HuH-7 (cell line): ENCODE measurements around the gene BTBD9.

Source experiments
- DNase-seq: peaks from one replicate; pipeline ENCODE4 v3.0.0; 2011; ENCODE audit warnings: low spot score

The BTBD9 gene

DNA sequence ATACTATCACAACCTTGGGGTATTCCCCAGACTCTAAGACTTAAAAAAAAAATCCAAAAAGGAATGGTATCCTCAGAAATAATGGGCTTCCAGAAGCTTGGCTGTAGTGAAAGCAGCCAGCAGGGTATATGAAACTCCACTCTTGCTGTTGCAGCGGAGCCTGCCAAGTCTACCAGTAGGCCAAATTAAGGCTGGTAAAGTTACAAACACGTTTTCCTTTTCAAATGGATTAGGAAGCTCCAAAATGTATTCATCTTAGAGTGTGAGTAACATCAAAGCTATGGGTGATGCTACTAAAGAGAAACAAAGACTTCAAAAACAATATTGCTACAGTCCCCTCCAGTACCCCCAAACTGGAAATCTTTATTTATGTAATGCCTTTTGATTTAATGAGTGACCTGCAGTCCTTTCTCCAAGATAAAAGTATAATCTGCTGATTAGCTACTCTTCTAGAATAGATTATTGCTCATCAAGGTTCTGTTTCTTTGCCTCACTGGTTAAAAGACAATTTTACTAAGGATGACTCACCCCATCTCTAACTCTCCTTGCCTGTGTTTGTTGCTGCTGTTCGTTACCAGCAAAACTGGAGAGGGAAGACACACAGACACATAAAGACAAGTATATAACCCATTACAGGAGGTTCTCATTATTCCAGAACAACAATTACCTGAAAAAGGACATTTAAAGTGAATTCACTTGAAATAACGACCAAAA lies 84.9 kb downstream of the BTBD9 start:
- no peak for DNase-seq

DNA sequence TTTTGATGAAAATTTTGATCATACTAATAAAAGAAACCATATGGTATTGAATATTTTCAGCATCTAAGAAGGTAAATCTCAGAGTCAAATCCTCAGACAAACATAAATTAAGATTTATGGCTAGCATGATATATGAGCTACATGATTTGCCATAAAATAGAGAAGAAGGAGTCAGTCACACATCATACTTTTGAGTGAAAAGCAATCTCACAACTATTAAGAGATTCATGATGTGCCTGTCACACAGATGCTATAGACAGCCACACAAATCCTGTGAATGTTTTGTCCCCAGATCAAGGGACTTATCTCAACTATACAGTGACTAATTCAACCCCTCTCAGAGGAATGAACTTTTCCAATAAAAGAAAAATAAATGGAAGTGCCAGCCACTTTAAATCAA lies 85.7 kb downstream of the BTBD9 start:
- DNase-seq: no peak

DNA sequence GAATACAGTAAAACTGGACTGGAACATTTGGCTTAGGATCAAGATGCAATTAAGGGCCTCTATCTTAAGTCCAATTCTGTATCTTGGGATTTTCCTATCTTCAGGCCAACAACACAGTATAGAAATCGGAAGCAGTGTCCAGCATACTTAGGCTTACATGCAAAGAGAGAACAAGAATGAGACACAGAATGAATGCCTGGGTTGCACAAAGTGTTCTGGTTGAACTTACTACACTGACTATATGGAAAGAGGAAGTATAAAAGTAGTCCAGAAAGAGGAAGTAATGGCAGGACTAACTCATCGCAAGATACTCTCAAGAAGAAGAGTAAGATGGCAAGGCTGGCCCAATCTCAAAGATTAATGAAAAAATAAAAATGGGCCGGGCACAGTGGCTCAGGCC lies 87.6 kb downstream of the BTBD9 start:
- DNase-seq: no peak

DNA sequence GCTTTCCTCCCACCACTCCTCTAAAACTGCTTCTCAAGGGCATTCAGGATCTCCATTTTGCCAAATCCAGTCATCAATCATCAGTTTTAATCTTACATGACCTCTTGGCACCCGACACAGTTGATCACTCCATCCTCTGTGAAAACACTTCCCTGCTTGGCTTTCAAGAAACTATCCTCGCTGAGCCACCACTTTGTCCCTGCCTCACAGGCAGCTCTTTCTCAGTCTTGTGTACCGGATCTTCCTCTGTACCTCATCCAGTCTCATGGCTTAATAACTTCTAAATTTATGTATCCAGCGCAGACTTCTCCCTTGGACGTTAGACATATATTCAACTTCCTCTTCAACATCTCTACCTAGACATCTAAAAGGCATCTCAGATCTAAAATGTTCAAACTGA lies 89.9 kb downstream of the BTBD9 start:
- DNase-seq: no peak

DNA sequence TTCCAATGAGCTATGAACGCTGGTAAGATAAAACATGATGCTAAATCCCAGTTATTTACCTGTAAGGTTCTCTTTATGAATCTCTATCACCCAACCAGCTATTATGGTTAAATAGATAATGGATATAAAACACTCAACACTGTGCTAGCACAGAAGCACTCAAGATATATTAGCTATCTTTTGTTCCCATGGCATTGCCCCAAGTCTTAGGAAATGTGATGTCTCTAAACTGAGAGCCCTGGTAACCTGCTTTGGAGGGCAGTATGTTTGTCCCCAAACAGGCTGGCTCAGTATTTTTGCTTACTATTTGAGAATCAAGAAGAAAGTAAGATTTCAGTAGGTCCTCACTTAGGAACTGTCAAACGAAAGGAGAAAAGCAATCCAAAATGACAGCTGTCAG lies 90.5 kb downstream of the BTBD9 start:
- DNase-seq: no peak

DNA sequence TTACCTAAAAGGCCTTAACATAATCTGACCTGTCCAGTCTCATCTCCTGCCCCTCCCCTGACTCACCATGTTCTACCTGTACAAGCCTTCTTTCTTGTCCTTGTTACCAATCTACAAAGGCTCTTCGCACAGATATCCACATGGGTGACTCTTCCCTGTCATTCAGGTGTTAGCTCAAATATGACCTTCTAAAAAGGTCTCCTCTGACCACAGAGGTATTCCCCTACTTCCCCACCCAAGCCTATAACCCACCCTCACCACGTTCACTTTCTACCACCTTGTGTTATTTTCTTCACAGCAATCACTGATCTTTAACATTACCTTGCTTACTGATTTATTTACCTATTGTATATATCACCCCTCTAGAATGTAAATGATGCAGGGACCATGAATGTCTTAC lies 96.7 kb downstream of the BTBD9 start:
- no peak for DNase-seq

DNA sequence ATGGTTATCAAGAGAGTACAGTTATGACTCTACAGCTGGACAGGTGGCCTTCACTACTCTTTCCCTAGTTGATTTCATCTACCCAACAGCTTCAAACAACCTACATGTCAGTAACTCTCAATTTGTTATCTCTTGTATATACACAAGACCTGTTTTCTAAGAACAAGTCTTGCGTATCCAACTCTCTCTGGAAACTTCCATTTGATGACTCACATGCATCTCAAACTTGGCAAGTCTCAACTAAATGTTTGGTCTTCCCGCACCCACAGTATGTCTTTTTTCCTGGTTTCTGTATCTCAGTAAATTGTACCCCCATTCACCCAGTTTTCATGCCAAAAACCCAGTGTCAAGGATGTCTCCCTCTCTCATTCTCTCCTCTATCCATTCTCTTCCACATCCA lies 97.7 kb downstream of the BTBD9 start:
- no peak for DNase-seq

DNA sequence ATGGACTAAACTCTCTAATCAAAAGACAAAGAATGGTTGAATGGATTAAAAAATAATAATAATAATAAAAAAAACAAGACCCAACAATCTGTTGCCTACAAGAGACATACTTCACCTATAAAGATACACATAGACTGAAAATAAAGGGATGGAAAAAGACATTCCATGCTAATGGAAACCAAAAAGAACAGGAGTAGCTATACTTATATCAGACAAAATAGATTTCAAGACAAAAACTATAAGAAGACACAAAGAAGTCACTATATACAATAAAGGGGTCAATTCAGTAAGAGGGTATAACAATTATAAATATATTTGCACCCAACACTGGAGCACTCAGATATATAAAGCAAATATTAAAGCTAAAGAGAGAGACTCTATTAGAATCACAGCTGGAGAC lies 106.7 kb downstream of the BTBD9 start:
- no peak for DNase-seq

DNA sequence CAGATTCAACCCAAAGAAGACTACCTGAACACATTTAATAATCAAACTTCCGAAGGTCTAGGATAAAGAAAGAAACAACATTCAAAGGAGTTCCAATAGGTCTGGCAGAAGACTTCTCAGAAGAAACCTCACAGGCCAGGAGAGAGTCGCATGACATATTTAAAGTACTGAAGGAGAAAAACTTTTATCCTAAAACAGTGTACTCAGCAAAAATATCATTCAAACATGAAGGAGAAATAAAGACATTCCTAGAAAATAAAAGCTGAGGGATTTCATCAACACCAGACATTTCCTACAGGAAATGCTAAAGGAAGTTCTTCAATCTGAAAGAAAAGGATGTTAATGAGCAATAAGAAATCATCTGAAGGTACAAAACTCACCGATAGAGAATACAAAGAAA lies 108.6 kb downstream of the BTBD9 start:
- no peak for DNase-seq

DNA sequence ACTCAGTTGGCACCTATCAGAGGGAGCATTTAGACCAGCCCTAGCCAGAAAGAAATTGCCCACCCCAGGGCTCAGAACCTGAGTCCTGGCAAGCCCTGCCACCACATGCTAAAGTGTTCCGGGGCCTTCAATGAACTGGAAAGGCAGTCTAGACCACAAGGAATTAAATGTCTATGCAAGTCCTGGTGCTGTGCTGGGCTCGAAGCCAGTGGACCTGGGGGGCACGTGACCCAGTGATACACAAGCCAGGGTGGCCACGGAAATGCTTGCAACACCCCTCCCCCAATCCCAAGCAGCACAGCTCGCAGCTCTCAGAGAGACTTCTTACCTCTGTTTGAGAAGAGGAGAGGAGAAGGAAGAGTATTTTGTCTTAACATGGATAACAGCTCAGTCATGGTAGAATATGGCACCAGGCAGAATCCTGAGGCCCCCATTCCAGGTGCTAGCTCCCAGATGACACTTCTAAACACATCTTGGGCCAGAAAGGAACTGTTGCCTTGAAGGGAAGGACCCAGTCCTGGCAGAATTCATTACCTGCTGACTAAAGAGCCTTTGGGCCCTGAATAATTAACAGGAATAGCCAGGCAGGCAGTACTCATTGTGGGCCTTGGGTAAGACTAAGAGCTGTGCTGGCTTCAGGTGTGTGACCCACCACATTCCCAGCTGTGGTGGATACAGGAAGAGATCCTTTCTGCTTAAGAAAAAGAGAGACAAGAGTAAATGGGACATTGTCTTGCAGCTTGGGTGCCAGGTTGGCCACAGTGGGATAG lies 111.3 kb downstream of the BTBD9 start:
- no peak for DNase-seq

DNA sequence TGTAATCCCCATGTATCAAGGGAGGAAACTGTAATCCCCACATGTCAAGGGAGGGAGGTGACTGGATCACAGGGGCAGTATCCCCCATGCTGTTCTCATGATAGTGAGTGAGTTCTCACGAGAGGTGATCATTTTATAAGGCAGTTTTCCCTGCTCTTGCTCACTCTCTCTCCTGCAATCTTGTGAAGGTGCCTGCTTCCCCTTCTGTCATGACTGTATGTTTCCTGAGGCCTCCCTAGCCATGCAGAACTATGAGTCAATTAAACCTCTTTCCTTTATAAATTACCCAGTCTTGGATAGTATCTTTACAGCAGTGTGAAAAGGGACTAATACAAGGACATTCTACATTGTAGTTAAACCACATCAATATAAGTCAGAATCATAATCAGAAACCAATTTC lies 112.4 kb downstream of the BTBD9 start:
- no peak for DNase-seq

DNA sequence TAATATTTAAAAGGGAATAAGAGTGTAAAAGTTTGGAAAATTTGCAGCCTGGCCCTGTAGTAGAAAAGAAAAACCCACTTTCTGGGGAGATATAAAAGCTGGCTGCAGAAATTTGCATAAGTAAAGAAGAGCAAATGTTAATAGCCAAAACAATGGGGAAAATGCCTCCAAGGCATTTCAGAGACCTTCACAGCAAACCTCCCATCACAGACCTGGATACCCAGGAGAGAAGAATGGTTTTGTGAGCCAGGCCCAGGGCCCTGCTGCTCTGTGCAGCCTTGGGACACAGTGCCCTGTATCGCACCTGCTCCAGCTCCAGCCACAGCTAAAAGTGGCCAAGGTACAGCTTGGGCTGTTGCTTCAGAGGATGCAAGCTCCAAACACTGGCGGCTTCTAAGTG lies 113.8 kb downstream of the BTBD9 start:
- no peak for DNase-seq

DNA sequence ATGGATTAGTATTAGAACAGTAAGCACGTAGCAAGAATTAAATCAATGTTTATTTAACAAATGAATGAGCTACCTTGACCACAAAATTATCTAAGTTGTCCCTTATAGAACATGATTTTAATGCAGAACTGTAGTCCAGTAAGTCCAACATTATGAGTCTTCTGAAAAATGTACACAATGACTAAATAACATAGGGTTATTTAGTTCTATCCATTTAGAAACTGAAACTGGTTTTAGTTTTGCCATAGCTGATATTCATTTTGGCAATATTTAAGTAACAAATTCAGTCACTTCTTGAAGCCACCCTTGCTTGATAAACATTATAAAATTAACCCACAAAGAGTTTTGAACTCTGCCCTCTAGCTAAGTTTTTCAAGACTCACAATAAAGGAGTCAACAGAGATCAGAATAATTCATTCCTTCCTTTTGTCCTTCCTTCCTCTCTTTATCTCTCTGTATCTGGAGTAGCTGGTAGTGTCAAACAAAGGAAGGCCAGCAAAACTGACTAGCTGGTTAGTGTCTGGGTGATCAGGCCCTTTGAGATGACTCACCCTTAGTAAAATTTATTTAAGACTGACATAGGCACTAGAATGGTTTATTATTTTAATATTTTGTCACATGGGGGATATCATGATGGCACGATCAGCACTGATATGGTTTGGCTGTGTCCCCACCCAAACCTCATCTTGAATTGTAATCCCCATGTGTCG lies 115.1 kb downstream of the BTBD9 start:
- DNase-seq: no peak

DNA sequence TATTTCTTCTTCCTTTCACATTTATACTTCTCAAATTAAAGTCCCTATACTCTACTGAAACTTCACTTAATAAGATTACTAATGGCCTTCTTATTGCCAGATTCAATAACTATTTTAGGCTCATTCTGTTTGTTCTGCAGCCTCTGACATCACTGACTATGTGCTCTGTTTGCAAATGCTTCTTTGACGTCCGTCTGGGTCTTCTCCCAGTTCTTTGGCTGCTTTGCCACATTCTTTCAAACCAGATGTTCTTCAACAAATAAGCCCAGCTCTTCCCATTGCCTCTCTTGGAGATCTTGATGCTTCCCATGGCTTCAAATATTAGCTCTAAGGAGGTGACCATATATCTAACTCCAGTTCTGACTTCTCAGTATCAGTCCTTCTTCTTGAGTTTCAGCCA lies 117.4 kb downstream of the BTBD9 start:
- DNase-seq: no peak

DNA sequence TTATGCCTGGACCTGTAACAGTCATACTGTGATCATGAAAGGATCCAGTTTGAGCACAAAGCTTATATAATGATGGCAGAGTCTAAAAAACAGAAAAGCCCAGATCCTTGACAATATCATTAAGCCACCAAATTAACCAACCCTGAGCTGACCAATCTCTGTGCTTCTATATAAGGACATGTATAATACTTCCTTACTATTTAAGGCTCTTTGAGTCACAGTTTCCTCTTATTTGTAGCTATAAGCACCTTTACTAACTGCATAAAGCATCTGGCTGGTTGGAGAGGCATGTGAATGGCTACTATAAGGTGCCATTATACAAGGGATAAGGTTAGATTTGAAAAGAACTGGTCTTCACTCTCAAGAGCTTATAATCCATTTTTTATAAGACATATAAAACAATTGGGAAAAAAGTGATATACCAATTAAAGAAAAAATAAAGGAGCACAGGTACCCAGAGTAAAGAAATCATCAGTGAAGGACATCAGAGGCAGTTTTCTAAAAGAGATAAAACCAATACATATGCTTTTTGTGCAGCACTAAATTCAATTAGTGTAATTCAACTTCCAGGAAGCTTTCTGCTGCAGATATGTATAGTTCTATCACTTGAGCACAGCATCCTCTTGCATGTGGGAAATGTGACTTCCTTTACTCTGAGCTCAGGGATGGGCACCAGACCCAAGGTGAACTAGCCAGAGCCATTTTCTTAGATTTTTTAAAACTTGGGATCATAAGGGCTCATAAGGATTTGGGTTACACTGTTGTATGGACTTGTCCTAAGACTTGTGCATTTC lies 121.0 kb downstream of the BTBD9 start:
- no peak for DNase-seq

DNA sequence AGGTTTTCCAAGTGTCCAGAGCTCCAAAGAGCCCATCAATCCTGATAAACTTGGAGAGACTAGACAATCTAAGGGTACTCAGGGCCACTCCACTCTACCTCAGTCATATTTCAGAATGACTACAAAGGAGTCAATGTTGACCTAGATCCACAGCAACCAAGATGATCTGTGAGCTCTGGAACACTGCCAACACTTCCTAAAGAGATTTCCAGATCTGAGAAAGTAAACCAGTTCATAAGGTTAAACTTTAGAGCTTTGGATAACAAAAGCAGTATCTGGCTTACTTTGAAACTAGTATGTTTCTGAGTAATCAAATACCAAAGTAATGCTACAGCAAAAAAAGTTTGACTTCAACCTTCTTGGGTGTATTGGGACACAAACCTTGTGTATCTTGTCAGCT lies 122.7 kb downstream of the BTBD9 start:
- DNase-seq: no peak

DNA sequence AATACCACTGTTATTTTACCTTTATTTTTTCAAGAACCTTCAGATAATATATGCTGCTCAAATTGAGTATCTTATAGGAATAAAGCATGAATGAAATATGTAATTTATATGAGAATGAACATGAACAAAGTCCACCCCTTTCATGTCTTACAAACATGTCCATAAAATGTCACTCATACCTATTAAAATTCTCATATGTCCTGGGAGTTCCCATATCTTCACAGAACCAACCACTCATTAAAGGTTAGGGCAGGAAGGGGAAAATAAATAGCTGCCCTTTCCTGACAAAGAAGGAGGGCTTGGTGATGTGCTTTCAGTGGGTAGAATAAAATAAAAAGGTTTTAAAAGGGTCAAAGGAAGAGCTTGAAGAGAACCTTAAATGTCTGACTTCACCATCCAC lies 125.3 kb downstream of the BTBD9 start:
- DNase-seq: no peak

DNA sequence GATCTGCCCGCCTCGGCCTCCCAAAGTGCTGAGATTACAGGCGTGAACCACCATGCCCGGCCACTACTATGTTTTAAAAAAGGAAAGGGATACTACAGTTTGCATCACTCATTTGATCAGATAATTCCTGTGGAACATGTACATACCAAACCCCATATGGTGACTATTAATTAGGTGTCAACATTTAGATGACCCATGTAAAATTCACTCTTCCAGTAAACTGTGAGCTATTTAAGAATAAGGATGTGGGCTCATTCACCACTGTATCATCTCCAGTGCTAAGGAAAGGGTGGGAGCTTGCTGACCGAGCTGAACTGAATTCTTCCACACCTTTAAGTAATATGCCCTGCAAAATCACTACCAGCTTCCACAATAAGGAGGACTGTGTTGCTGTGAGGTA lies 127.5 kb downstream of the BTBD9 start:
- no peak for DNase-seq

DNA sequence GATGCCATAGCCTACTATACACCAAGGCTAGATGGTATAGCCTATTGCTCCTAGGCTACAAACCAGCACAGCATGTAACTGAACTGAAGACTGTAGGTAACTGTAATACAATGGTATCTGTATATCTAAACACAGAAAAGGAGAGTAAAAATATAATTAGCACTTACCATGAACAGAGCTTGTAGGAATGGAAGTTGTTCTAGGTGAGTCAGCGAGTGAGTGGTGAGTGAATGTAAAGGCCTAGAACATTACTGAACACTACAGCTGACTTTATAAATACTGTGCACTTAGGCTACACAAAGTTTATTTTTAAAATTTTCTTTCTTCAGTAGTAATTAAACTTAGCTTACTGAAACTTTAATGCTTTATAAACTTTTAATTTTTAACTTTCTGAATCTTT lies 129.5 kb downstream of the BTBD9 start:
- no peak for DNase-seq

DNA sequence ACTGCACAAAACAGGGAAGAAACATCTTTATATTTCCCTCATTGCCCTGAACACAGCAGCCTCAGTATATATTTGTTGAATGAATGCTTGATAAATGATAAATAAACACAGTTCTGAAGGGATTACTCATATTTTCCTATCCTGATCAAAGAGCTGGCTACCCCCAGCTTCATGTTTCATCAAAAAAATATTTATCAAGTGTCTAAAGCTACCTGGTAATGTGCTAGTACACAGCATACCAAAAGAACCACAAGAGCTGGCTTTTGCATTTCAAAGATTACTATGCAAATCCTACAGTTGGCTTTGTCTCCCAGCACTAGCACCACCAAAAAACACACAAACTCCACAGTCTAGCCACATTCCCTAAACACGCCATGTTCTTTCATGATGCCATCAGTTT lies 130.0 kb downstream of the BTBD9 start:
- DNase-seq: no peak

DNA sequence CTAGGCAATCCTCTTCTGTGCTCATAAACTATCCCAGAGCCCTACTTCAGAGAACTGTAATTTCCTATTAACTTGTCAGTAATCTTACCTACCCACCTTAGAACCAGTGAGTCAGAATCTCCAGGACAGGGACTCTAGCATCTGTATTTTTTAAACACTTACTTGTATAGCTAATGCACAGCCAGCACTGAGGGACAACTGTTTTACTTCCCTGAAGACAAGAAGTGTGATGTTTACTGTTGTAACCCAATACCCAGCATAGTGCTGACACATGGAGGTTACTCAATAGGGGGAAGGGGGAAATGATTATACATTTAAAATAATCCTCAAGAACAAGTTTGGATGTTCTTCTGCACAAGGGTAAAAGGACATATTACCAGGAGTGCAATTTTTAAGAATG lies 130.8 kb downstream of the BTBD9 start:
- no peak for DNase-seq

DNA sequence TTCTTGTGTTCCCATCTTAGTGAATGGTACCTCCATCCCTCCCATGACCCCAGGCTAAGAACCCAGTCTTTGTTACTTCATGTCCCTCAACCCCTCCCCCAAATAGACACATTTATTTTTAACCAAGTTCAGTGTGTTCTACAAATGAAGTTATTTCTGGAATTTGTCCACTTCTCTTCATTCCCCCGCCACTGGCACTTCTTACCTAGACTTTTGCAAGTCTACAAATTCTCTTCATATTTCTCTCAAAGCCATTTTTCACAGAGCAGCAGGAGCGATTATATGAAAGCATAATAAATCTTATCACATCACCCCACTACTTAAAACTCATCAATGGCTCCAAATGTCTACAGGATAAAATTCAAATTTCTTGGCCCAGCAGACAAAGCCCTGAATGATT lies 131.4 kb downstream of the BTBD9 start:
- DNase-seq: no peak

DNA sequence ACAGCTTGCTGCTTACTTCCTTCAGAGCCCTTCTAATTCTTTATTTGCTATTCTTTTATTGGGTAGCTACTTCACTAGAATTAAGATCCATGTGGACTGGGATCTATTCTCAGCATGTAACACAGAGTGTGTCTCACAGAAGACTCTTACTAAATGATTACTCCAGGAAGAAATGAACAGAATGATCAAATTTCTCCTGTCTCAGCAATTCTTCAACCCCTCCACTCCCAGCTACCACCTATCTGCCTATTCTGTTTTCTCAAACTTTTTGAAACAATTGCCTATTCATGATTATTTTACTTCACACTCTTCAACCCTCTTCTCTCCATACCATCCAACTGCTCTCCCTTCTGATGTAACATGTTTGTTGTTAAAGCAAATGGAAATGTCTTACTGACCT lies 132.6 kb downstream of the BTBD9 start:
- no peak for DNase-seq
